Measurements from ENCODE around the gene GOT2. TPM values are rescaled to one million over a fixed set of nuclear protein-coding genes. Genes with fewer than 3 reads are reported as not detected.
"Not testable (repeated sequence)": the region's sequence is repeated elsewhere in the genome, so short reads cannot be mapped to it uniquely, and the experiment has no call there.

Gene GOT2
- total RNA-seq (2014; rRNA removed; shearing (Covaris generic)), result 59.5 and 91.4 TPM in 2 replicates

- DNase-seq (ENCODE audit: low spot score), result peak; percentile 82
These were observed at the start of gene GOT2 for GRCh38 chr16:58733671-58734458. TSS of gene GOT2 (minus strand) at chr16:58734316. CDS start at chr16:58734228, 88 bp downstream.

- DNase-seq (ENCODE audit: low spot score), result not testable (repeated sequence)
These were observed 45.2 kb upstream of the GOT2 start for GRCh38 chr16:58779291-58779690.

GRCh38 chr16:58773870-58774269, 39.8 kb upstream of the GOT2 start:
- DNase-seq (ENCODE audit: low spot score), result no peak

GRCh38 chr16:58768145-58768544, 34.0 kb upstream of the GOT2 start:
- DNase-seq (ENCODE audit: low spot score), result no peak

- no peak for DNase-seq (ENCODE audit: low spot score)
These were observed 33.5 kb upstream of the GOT2 start for GRCh38 chr16:58767581-58767980.

GRCh38 chr16:58756650-58757332, 22.7 kb upstream of the GOT2 start:
- DNase-seq (ENCODE audit: low spot score), result no peak

- DNase-seq (ENCODE audit: low spot score), result peak; percentile 66
These were observed 22.0 kb upstream of the GOT2 start for GRCh38 chr16:58755989-58756649.

- no peak for DNase-seq (ENCODE audit: low spot score)
These were observed 19.6 kb upstream of the GOT2 start for GRCh38 chr16:58753711-58754134.

- no peak for DNase-seq (ENCODE audit: low spot score)
These were observed 10.4 kb upstream of the GOT2 start for GRCh38 chr16:58744497-58744896.

GRCh38 chr16:58741976-58742375, 7.9 kb upstream of the GOT2 start:
- no peak for DNase-seq (ENCODE audit: low spot score)

GRCh38 chr16:58741166-58741565, 7.0 kb upstream of the GOT2 start:
- no peak for DNase-seq (ENCODE audit: low spot score)

- no peak for DNase-seq (ENCODE audit: low spot score)
These were observed 4.7 kb upstream of the GOT2 start for GRCh38 chr16:58738672-58739296.

GRCh38 chr16:58736341-58736740, 2.2 kb upstream of the GOT2 start:
- not testable (repeated sequence) for DNase-seq (ENCODE audit: low spot score)

- no peak for DNase-seq (ENCODE audit: low spot score)
These were observed 307 bp upstream of the GOT2 start for GRCh38 chr16:58734459-58734787.

GRCh38 chr16:58733248-58733670, 857 bp downstream of the GOT2 start:
- DNase-seq (ENCODE audit: low spot score), result no peak

GRCh38 chr16:58732545-58733247, 1.4 kb downstream of the GOT2 start:
- DNase-seq (ENCODE audit: low spot score), result no peak

- no peak for DNase-seq (ENCODE audit: low spot score)
These were observed 3.3 kb downstream of the GOT2 start for GRCh38 chr16:58730724-58731370.

GRCh38 chr16:58727796-58728568, 6.1 kb downstream of the GOT2 start:
- no peak for DNase-seq (ENCODE audit: low spot score)

GRCh38 chr16:58727028-58727781, 6.9 kb downstream of the GOT2 start:
- DNase-seq (ENCODE audit: low spot score), result no peak

- DNase-seq (ENCODE audit: low spot score), result no peak
These were observed 11.0 kb downstream of the GOT2 start for GRCh38 chr16:58723109-58723508.
